ENCODE data around the gene TRNP1. TPM values are rescaled to one million over a fixed set of nuclear protein-coding genes. Genes with fewer than 3 reads are reported as not detected.

The TRNP1 gene
- total RNA-seq, 1 donor from 2014 or later = 48.8 TPM

- H3K36me3 Mint-ChIP-seq (ENCODE audit: insufficient read depth) = peaks cover 7% of the 10 kb centered on the region
- H3K4me3 Mint-ChIP-seq (ENCODE audit: low read depth) = no peak overlapping the region
- peaks cover 2% of the 10 kb centered on the region for H3K27me3 Mint-ChIP-seq
- DNase-seq (ENCODE audit: low spot score, unreplicated experiment) = no peak
- TF ChIP-seq, protein P1, sequence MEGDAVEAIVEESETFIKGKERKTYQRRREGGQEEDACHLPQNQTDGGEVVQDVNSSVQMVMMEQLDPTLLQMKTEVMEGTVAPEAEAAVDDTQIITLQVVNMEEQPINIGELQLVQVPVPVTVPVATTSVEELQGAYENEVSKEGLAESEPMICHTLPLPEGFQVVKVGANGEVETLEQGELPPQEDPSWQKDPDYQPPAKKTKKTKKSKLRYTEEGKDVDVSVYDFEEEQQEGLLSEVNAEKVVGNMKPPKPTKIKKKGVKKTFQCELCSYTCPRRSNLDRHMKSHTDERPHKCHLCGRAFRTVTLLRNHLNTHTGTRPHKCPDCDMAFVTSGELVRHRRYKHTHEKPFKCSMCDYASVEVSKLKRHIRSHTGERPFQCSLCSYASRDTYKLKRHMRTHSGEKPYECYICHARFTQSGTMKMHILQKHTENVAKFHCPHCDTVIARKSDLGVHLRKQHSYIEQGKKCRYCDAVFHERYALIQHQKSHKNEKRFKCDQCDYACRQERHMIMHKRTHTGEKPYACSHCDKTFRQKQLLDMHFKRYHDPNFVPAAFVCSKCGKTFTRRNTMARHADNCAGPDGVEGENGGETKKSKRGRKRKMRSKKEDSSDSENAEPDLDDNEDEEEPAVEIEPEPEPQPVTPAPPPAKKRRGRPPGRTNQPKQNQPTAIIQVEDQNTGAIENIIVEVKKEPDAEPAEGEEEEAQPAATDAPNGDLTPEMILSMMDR (IDR thresholded peaks at IDR 0.05; ENCODE audit: unreplicated experiment) = no peak
- H3K9me3 Mint-ChIP-seq (ENCODE audit: low read depth) = no peaks in the 10 kb centered on the region
- H3K4me1 Mint-ChIP-seq (ENCODE audit: low read depth) = peaks cover 42% of the 10 kb centered on the region
- H3K27ac Mint-ChIP-seq = peak overlapping the region; percentile 77
Observed at GRCh38 chr1:26998429-26999300, 5.2 kb downstream of the TRNP1 start.

DNA sequence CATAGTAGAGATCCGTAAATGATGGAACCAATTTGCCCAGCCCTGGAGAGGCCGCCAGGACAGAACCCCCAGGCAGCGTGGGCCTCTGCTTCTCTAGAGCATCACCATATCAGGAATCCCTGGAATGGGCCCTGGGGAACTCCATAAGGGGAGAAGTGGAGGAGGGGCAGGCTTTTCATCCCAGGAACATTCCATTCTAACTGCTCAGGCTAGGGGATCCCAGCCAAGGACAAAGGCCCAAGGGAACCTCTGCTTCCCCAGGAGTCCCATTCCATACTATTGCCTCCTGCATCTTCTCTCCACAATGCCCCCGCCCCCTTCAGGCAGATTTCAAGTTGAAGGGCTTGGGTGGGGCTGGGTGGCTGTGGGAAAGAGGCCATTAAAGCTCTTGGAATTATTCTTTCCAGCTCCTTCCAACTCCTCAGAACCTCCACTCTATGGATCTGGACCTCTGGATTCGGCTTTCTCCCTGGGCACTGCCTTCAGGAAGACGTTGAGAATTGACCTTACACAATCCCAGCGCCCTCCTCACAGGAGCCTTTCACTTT lies 6.0 kb downstream of the TRNP1 start:
- no peak for DNase-seq (ENCODE audit: low spot score, unreplicated experiment)
- Mint-ChIP-seq H3K27ac (peak overlapping the region; percentile 77), H3K27me3 (peaks cover 2% of the 10 kb centered on the region), H3K4me3 (ENCODE audit: low read depth) (no peak overlapping the region), H3K36me3 (ENCODE audit: insufficient read depth) (peaks cover 7% of the 10 kb centered on the region), H3K4me1 (ENCODE audit: low read depth) (peaks cover 50% of the 10 kb centered on the region), H3K9me3 (ENCODE audit: low read depth) (no peaks in the 10 kb centered on the region)
- TF ChIP-seq, protein P1 (IDR thresholded peaks at IDR 0.05; ENCODE audit: unreplicated experiment) = no peak

DNA sequence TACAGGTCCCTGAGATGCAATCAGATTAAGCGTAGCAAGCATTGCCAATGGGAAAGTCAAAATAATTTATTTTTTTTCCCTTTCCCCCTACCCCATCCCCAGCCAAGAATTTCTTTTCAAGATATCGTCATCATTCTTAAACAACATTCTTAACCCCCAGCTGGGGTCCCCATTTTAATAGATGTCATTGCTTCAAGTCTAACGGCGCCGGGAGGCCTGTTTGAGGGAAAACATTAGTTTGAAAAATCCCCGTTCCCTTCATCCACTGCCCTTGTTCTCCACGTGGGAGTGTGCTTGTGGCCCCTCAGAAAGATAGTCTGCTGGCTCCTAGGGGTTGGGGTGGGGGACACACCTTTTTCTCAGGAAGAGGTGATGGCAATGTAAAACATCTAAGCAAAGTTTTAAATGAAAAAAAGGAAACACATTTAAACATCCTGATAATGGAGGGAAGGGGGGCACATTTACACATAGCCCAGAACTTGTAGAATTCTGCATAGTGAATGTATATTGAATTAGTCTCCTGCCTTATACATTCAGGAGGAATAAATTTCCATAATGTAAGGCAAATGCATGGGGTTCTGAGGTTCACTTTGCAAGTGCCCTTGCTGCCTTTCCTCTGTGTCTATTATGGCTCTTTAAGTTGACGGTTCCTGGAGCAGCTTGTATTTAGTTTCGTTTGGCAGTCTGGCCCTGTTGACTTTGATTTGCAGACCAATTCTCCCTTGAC lies 6.8 kb downstream of the TRNP1 start:
- Mint-ChIP-seq H3K27me3 (peaks cover 2% of the 10 kb centered on the region), H3K36me3 (ENCODE audit: insufficient read depth) (peaks cover 7% of the 10 kb centered on the region)

GRCh38 chr1:27000817-27001460 lies 7.4 kb downstream of the TRNP1 start:
- H3K4me3 Mint-ChIP-seq (ENCODE audit: low read depth) = no peak overlapping the region
- H3K9me3 Mint-ChIP-seq (ENCODE audit: low read depth) = no peaks in the 10 kb centered on the region

More for the DNA sequence above, 6.8 kb downstream of the TRNP1 start:
- Mint-ChIP-seq H3K4me1 (ENCODE audit: low read depth) (peaks cover 52% of the 10 kb centered on the region), H3K4me3 (ENCODE audit: low read depth) (no peak overlapping the region), H3K27ac (peak overlapping the region; percentile 27), H3K9me3 (ENCODE audit: low read depth) (no peaks in the 10 kb centered on the region)
- no peak for DNase-seq (ENCODE audit: low spot score, unreplicated experiment)
- TF ChIP-seq, protein P1 (IDR thresholded peaks at IDR 0.05; ENCODE audit: unreplicated experiment) = no peak

More at GRCh38 chr1:27000817-27001460, 7.4 kb downstream of the TRNP1 start:
- TF ChIP-seq, protein P1 (IDR thresholded peaks at IDR 0.05; ENCODE audit: unreplicated experiment) = no peak
- Mint-ChIP-seq H3K36me3 (ENCODE audit: insufficient read depth) (peaks cover 5% of the 10 kb centered on the region), H3K27me3 (no peaks in the 10 kb centered on the region), H3K4me1 (ENCODE audit: low read depth) (peaks cover 46% of the 10 kb centered on the region), H3K27ac (peak overlapping the region; percentile 27)
- no peak for DNase-seq (ENCODE audit: low spot score, unreplicated experiment)
